NB4 (cell line): Measurements from ENCODE around the gene GPBP1.

ENCODE experiments used
- DNase-seq: peaks from one replicate; pipeline ENCODE4 v3.0.0; 2010; ENCODE audit warnings: low read depth
- H3K4me3 ChIP-seq: one replicate; pipeline ENCODE4 v1.5.1; 2011; ENCODE audit warnings: mild to moderate bottlenecking, low read depth, low read length, moderate library complexity
- CTCF ChIP-seq: IDR thresholded peaks from one replicate; pipeline ENCODE4 v1.5.1; 2012; ENCODE audit warnings: low read depth, low read length
- MYC ChIP-seq: IDR thresholded peaks from 2 replicates; pipeline ENCODE4 v1.6.1; 2011; ENCODE audit warnings: low read depth, low read length
- POLR2A ChIP-seq: IDR thresholded peaks from 2 replicates; pipeline ENCODE4 v1.6.1; 2011; ENCODE audit warnings: mild to moderate bottlenecking; ENCODE audit not compliant: insufficient read length; ENCODE audit errors: extremely low read depth
- TF ChIP-seq, protein P1 (sequence below): IDR thresholded peaks from 2 replicates; pipeline ENCODE4 v1.6.1; 2011; ENCODE audit warnings: low read depth, low read length

GPBP1 gene

GRCh38 chr5:57291894-57292293 is 118.0 kb downstream of the GPBP1 start:
- TF ChIP-seq CTCF (no peak), POLR2A (no peak), MYC (no peak)
- TF ChIP-seq, protein P1, sequence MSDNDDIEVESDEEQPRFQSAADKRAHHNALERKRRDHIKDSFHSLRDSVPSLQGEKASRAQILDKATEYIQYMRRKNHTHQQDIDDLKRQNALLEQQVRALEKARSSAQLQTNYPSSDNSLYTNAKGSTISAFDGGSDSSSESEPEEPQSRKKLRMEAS = no peak
- no peak for DNase-seq
- no peak overlapping the region for H3K4me3 ChIP-seq

DNA sequence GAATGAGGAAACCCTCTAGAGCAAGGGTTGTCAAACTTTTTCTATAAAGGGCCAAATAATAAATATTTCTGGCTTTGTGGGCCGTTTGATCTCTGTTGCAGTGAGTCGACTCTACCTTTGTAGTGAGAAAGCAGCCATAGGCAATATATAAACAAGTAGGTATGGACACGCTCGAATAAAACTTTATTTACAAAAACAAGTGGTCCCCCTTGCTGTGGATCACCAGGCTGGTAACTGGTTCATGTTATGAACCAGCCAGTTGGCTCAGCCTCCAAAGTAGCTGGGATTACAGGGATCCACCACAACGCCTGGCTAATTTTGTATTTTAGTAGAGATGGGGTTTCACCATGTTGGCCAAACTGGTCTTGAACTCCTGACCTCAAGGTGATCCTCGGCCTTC is 118.5 kb downstream of the GPBP1 start:
- TF ChIP-seq MYC = no peak
- TF ChIP-seq CTCF = no peak
- TF ChIP-seq POLR2A = no peak
- TF ChIP-seq, protein P1 = no peak

DNA sequence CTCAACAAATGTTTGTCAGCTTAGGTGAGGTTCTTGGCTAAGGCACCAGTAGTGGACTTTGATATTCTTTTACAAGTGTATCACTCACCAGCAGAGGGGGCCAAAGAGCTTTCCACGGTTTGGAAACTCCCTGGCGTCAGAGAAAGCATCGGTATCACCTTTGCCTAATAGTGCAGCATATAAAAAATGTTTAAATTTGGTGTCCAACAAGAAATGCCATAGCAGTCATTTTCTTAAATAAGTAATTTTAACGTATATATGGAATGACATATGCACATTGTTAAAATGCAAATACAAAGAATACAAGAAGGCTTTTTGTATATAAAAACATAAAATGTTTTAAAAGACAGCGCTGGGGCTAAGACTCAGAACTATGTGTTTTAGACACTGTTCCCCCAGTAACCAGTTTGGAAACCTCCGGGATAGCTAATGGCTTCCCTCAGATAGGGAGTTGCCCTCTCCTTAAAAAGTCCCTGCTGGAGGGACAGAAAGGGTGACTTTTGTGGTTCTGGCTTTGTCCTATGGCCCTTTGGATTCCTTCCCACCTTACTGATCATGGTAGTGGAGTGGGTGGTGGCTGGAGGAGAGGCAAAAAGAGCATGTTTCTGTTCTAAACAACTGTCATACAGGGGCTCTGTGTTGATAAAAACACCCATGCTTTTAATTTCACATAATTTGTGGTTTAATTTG is 124.6 kb downstream of the GPBP1 start:
- DNase-seq = peak; percentile 76
- no peak overlapping the region for H3K4me3 ChIP-seq
- no peak for TF ChIP-seq POLR2A
- peak; percentile 66 for TF ChIP-seq CTCF

More for the DNA sequence above, 118.5 kb downstream of the GPBP1 start:
- H3K4me3 ChIP-seq = no peak overlapping the region
- no peak for DNase-seq

DNA sequence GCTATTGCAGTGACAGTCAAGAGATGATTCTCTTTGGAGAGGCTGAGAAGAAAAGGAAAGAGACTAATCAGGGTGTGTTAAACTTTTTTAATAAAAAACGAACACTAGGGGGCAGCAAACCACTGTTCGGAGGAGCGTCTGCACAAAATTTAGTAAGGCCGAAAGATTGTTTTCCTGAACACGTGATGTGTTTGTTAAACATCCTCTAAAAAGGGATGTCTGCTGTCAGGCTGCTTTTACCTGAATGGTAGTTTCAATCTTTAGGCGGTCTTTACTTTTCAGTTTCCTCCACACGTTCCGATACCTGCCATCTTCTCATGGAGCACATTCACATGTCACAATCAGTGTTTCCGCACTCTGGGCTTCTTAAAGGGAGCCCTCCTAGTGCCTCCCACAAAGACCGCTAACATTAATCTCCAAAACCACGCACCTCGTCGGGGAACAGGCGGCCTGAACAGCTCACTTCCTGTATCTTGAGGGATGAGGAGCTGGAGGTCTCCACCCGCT is 125.2 kb downstream of the GPBP1 start:
- TF ChIP-seq MYC (no peak; the same call in 1 of the 2 replicates), POLR2A (no peak), CTCF (peak; percentile 6)
- TF ChIP-seq, protein P1 = peak; percentile 89
- H3K4me3 ChIP-seq = no peak overlapping the region
- DNase-seq = peak; percentile 75

GRCh38 chr5:57299986-57300385 is 126.1 kb downstream of the GPBP1 start:
- no peak for TF ChIP-seq MYC
- TF ChIP-seq CTCF = no peak
- TF ChIP-seq POLR2A = no peak
- TF ChIP-seq, protein P1 = no peak
- DNase-seq = peak; percentile 5
- H3K4me3 ChIP-seq = no peak overlapping the region

GRCh38 chr5:57302164-57302563 is 128.3 kb downstream of the GPBP1 start:
- DNase-seq = peak; percentile 34
- H3K4me3 ChIP-seq = no peak overlapping the region
- peak; percentile 11 for TF ChIP-seq CTCF
- TF ChIP-seq, protein P1 = no peak
